ENCODE results near the gene AURKA.

- TF ChIP-seq POLR2AphosphoS5 (IDR thresholded peaks at IDR 0.05; ENCODE audit: low read depth, low read length) (no peak), PAX5 (IDR thresholded peaks at IDR 0.05; ENCODE audit: insufficient read depth, low read length, severe bottlenecking) (no peak), POLR2A (IDR thresholded peaks at IDR 0.05; ENCODE audit: low read depth, low read length) (no peak), TAF1 (IDR thresholded peaks at IDR 0.05; ENCODE audit: low read depth, low read length) (no peak), SPI1 (IDR thresholded peaks at IDR 0.05; ENCODE audit: low read depth, low read length) (no peak), POU2F2 (IDR thresholded peaks at IDR 0.05; ENCODE audit: low read depth, low read length) (no peak)
Observed at GRCh38 chr20:56431471-56431870, 39.5 kb upstream of the AURKA start.

Measured in GM12891 (cell line).